Panc1 (cell line): ENCODE measurements around the gene HK1. TPM values are rescaled to one million over a fixed set of nuclear protein-coding genes. Genes with fewer than 3 reads are reported as not detected.

Source experiments
- ATAC-seq: fragments of 200-7000 bp; cut with Tn5 transposase; 2 replicates; pipeline ENCODE4 v1.9.1; 2020; ENCODE audit warnings: mild to moderate bottlenecking, moderate library complexity
- BruUV-seq: library from RNA; stranded (reverse); fragments of 400-500 nt; replicated peaks from 2 replicates; lab custom pipeline; 2021; lab: Mats Ljungman, UMichigan
- CTCF ChIA-PET: fragments of 300-600 bp; sonication (Branson Sonifier 250); formaldehyde crosslinking; loops from one replicate; lab custom pipeline; 2022; ENCODE audit warnings: antibody characterized with exemption; lab: Charles Lee
- POLR2A ChIA-PET: fragments of 300-600 bp; sonication (Branson Sonifier 250); formaldehyde crosslinking; loops from one replicate; lab custom pipeline; 2022; ENCODE audit warnings: antibody characterized with exemption; lab: Charles Lee
- DNase-seq: peaks from one replicate; pipeline ENCODE4 v3.0.0-alpha.2; 2010; ENCODE audit warnings: low read depth, low spot score
- H3K27ac ChIP-seq: 2 replicates; pipeline ENCODE4 v1.5.1; 2011; ENCODE audit warnings: mild to moderate bottlenecking, low read length, inconsistent platforms
- H3K27me3 ChIP-seq: fragments of 200-500 bp; sonication (Bioruptor generic); 2 replicates; pipeline ENCODE4 v1.6.0; 2014; ENCODE audit warnings: low read length, inconsistent platforms; ENCODE audit not compliant: control insufficient read depth, insufficient read depth
- H3K36me3 ChIP-seq: fragments of 200-500 bp; sonication (Bioruptor generic); 2 replicates; pipeline ENCODE4 v1.5.1; 2014; ENCODE audit warnings: inconsistent platforms, mild to moderate bottlenecking, low read length, moderate library complexity; ENCODE audit not compliant: control insufficient read depth, insufficient read depth
- H3K4me1 ChIP-seq: 2 replicates; pipeline ENCODE4 v1.5.1; 2011; ENCODE audit warnings: inconsistent platforms, mild to moderate bottlenecking, low read length, moderate library complexity; ENCODE audit not compliant: control insufficient read depth, insufficient read depth
- H3K4me3 ChIP-seq, 2 experiments: 2 replicates each; pipeline ENCODE4 v1.5.1; 2011 to 2012; ENCODE audit warnings: low read depth in 2 of 2, low read length in 2 of 2, mild to moderate bottlenecking in 2 of 2, inconsistent platforms in 1 of 2, moderate library complexity in 1 of 2
- H3K9me3 ChIP-seq: fragments of 200-500 bp; sonication (Bioruptor generic); 2 replicates; pipeline ENCODE4 v1.5.1; 2014; ENCODE audit warnings: low read depth, mild to moderate bottlenecking, inconsistent platforms, low read length, moderate library complexity; ENCODE audit not compliant: control insufficient read depth, insufficient read depth
- POLR2AphosphoS5 ChIP-seq: IDR thresholded peaks from 2 replicates; pipeline ENCODE4 v1.6.1; 2012; ENCODE audit warnings: mild to moderate bottlenecking, low read depth, low read length, moderate library complexity
- SIN3A ChIP-seq: IDR thresholded peaks from 2 replicates; pipeline ENCODE4 v1.6.1; 2012; ENCODE audit warnings: low read depth, mild to moderate bottlenecking, low read length, moderate library complexity, borderline replicate concordance; ENCODE audit not compliant: insufficient read depth
- TCF7L2 ChIP-seq: IDR thresholded peaks from 2 replicates; pipeline ENCODE4 v1.6.1; 2011; ENCODE audit warnings: mild to moderate bottlenecking, low read depth, low read length, inconsistent platforms
- in situ Hi-C: cut with HindIII; loops from 2 replicates; pipeline ENCODE4 v1.10.0; 2016; ENCODE audit warnings: low sequenced_read_pairs, low pct_unique_long_range_greater_than_20kb
- intact Hi-C: fragments of 100-400 bp; cut with micrococcal nuclease; formaldehyde crosslinking; loops from one replicate; pipeline ENCODE4 v1.10.0; 2022; ENCODE audit not compliant: unreplicated experiment
- total RNA-seq: library from RNA; stranded (reverse); gene quantifications from one replicate; pipeline ENCODE4 v1.2.1, GENCODE V29; 2021; ENCODE audit not compliant: unreplicated experiment
- TF ChIP-seq, protein P1 (sequence below): fragments of 450-650 bp; IDR thresholded peaks from 2 replicates; pipeline ENCODE4 v1.5.1; 2017; ENCODE audit warnings: mild to moderate bottlenecking
- TF ChIP-seq, protein P2 (sequence below), 2 experiments: IDR thresholded peaks; 2 replicates each; pipeline ENCODE4 v1.6.1; 2011 to 2012; ENCODE audit warnings: low read depth in 2 of 2, control low read depth in 1 of 2, low read length in 1 of 2, mild to moderate bottlenecking in 1 of 2, moderate library complexity in 1 of 2; ENCODE audit not compliant: insufficient read depth in 1 of 2

The HK1 gene
- total RNA-seq, 1 experiment from 2014 or later = 74.4 TPM

DNA sequence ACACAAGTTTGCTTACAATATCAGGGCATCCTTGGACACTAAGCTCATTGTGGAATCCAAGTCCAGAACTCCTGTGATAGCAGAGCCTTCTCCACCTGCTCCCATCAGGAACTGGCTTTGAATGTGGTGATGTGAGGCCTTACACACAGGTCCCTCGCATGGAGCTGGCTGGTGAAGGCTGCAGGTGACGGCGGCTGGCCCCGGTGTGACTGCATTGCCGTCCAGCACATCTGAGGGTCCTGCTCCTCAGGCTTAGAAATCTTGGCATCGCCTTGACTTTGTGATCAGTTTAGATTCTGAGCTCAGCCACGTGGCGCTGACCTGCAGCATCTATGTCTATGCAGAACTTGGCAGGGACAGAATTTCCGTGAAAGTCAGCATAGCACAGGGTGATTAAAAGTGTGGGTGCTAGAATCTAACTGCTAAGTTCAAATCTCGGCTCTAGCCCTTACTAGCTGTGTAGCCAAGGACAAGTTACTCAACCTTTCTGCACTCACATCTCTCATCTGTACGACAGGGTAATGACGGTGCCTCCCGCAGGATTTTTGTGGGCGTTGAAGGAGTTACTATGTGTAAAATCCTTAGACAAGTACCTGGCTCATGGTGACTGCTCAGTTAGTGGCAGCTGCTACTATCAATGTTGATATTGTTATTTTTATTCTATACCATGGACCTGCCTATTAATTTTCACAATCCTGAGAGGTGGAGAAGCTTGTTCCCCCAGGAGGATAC is 31.5 kb upstream of the HK1 start:
- no peaks in the 10 kb centered on the region for H3K4me1 ChIP-seq
- DNase-seq (no peak), ATAC-seq (no peak)
- CTCF ChIA-PET = no interaction called here
- TF ChIP-seq, protein P1, sequence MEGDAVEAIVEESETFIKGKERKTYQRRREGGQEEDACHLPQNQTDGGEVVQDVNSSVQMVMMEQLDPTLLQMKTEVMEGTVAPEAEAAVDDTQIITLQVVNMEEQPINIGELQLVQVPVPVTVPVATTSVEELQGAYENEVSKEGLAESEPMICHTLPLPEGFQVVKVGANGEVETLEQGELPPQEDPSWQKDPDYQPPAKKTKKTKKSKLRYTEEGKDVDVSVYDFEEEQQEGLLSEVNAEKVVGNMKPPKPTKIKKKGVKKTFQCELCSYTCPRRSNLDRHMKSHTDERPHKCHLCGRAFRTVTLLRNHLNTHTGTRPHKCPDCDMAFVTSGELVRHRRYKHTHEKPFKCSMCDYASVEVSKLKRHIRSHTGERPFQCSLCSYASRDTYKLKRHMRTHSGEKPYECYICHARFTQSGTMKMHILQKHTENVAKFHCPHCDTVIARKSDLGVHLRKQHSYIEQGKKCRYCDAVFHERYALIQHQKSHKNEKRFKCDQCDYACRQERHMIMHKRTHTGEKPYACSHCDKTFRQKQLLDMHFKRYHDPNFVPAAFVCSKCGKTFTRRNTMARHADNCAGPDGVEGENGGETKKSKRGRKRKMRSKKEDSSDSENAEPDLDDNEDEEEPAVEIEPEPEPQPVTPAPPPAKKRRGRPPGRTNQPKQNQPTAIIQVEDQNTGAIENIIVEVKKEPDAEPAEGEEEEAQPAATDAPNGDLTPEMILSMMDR = no peak
- no peak for TF ChIP-seq SIN3A
- TF ChIP-seq TCF7L2 = no peak
- TF ChIP-seq POLR2AphosphoS5 = no peak
- TF ChIP-seq, protein P2, sequence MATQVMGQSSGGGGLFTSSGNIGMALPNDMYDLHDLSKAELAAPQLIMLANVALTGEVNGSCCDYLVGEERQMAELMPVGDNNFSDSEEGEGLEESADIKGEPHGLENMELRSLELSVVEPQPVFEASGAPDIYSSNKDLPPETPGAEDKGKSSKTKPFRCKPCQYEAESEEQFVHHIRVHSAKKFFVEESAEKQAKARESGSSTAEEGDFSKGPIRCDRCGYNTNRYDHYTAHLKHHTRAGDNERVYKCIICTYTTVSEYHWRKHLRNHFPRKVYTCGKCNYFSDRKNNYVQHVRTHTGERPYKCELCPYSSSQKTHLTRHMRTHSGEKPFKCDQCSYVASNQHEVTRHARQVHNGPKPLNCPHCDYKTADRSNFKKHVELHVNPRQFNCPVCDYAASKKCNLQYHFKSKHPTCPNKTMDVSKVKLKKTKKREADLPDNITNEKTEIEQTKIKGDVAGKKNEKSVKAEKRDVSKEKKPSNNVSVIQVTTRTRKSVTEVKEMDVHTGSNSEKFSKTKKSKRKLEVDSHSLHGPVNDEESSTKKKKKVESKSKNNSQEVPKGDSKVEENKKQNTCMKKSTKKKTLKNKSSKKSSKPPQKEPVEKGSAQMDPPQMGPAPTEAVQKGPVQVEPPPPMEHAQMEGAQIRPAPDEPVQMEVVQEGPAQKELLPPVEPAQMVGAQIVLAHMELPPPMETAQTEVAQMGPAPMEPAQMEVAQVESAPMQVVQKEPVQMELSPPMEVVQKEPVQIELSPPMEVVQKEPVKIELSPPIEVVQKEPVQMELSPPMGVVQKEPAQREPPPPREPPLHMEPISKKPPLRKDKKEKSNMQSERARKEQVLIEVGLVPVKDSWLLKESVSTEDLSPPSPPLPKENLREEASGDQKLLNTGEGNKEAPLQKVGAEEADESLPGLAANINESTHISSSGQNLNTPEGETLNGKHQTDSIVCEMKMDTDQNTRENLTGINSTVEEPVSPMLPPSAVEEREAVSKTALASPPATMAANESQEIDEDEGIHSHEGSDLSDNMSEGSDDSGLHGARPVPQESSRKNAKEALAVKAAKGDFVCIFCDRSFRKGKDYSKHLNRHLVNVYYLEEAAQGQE (IDR thresholded peaks at IDR 0.05; ENCODE audit: insufficient read depth in 1 of 2, low read depth in 2 of 2, low read length in 1 of 2) = no peak
- H3K27ac ChIP-seq = no peak overlapping the region
- BruUV-seq = no TSS peak
- H3K36me3 ChIP-seq = no peaks in the 10 kb centered on the region
- intact Hi-C loops (no loop called here), in situ Hi-C loops (no loop called here)
- POLR2A ChIA-PET = no interaction called here
- H3K4me3 ChIP-seq = no peak overlapping the region
- no peaks in the 10 kb centered on the region for H3K9me3 ChIP-seq
- no peaks in the 10 kb centered on the region for H3K27me3 ChIP-seq

DNA sequence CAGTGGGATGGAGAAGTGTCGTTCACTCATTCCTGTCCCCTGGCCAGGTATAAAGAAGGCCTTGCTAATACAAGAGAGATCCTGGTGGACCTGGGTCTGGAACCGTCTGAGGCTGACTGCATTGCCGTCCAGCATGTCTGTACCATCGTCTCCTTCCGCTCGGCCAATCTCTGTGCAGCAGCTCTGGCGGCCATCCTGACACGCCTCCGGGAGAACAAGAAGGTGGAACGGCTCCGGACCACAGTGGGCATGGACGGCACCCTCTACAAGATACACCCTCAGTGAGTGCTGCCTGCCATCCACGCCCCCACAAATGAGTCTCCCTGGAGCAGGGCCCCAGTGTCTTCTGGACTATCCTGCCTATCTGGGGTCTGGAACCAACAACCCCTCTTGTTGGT is 31.0 kb upstream of the HK1 start:
- CTCF ChIA-PET = no interaction called here
- in situ Hi-C loops = no loop called here

More for the DNA sequence above, 31.0 kb upstream of the HK1 start:
- ATAC-seq = no peak
- BruUV-seq = no TSS peak
- Histone ChIP-seq H3K4me3 (no peak overlapping the region), H3K27ac (no peak overlapping the region), H3K27me3 (no peaks in the 10 kb centered on the region), H3K36me3 (no peaks in the 10 kb centered on the region), H3K9me3 (no peaks in the 10 kb centered on the region), H3K4me1 (no peaks in the 10 kb centered on the region)
- TF ChIP-seq POLR2AphosphoS5 = no peak
- no peak for TF ChIP-seq TCF7L2
- TF ChIP-seq SIN3A = no peak
- TF ChIP-seq, protein P2 (IDR thresholded peaks at IDR 0.05; ENCODE audit: insufficient read depth in 1 of 2, low read depth in 2 of 2, low read length in 1 of 2) = no peak
- TF ChIP-seq, protein P1 = no peak
- POLR2A ChIA-PET = no interaction called here
- DNase-seq = no peak
- intact Hi-C loops = no loop called here
